IPS-18a (cell line): ENCODE measurements around the gene DBNDD1.
"Not testable (repeated sequence)": the region's sequence is repeated elsewhere in the genome, so short reads cannot be mapped to it uniquely, and the experiment has no call there.

ENCODE experiments used
- H3K27ac ChIP-seq: one replicate; pipeline ENCODE4 v1.5.1; 2013; ENCODE audit warnings: low read length
- H3K27me3 ChIP-seq: one replicate; pipeline ENCODE4 v1.6.1; 2013; ENCODE audit warnings: mild to moderate bottlenecking, low read length; ENCODE audit not compliant: control insufficient read depth, insufficient read depth
- H3K36me3 ChIP-seq: one replicate; pipeline ENCODE4 v1.6.1; 2013; ENCODE audit warnings: low read depth, low read length; ENCODE audit not compliant: control insufficient read depth
- H3K4me1 ChIP-seq: one replicate; pipeline ENCODE4 v1.6.1; 2013; ENCODE audit warnings: low read depth, low read length; ENCODE audit not compliant: control insufficient read depth
- H3K4me3 ChIP-seq: one replicate; pipeline ENCODE4 v1.5.1; 2013; ENCODE audit warnings: low read length
- H3K9ac ChIP-seq: one replicate; pipeline ENCODE4 v1.6.1; 2013; ENCODE audit warnings: mild to moderate bottlenecking, low read length, moderate library complexity
- H3K9me3 ChIP-seq: one replicate; pipeline ENCODE4 v1.6.1; 2013; ENCODE audit warnings: low read depth, low read length; ENCODE audit not compliant: control insufficient read depth

Gene DBNDD1

GRCh38 chr16:90018652-90019542 lies at the start of gene DBNDD1:
DBNDD1 (minus strand) TSS chr16:90019456; CDS start chr16:90019341, 115 bp downstream.
- Histone ChIP-seq H3K9me3 (no peaks in the 10 kb centered on the region), H3K4me1 (peaks cover 14% of the 10 kb centered on the region), H3K9ac (peak within 1 kb of the TSS; percentile 62), H3K27ac (peak within 1 kb of the TSS; percentile 32), H3K36me3 (peaks cover 11% of the 10 kb centered on the region), H3K4me3 (peak within 1 kb of the TSS; percentile 63), H3K27me3 (peaks cover 15% of the 10 kb centered on the region)

- H3K9ac ChIP-seq = no peak overlapping the region
- no peak overlapping the region for H3K4me3 ChIP-seq
- no peaks in the 10 kb centered on the region for H3K36me3 ChIP-seq
- H3K9me3 ChIP-seq = no peaks in the 10 kb centered on the region
- no peak overlapping the region for H3K27ac ChIP-seq
- H3K4me1 ChIP-seq = no peaks in the 10 kb centered on the region
- H3K27me3 ChIP-seq = peaks cover 8% of the 10 kb centered on the region
These were observed 42.2 kb upstream of the DBNDD1 start for GRCh38 chr16:90061437-90061836.

- H3K36me3 ChIP-seq = no peaks in the 10 kb centered on the region
- no peak overlapping the region for H3K27ac ChIP-seq
- H3K4me1 ChIP-seq = no peaks in the 10 kb centered on the region
- no peak overlapping the region for H3K4me3 ChIP-seq
- no peak overlapping the region for H3K9ac ChIP-seq
- H3K27me3 ChIP-seq = no peaks in the 10 kb centered on the region
- peaks cover 11% of the 10 kb centered on the region for H3K9me3 ChIP-seq
These were observed 38.5 kb upstream of the DBNDD1 start for GRCh38 chr16:90057738-90058173.

GRCh38 chr16:90056521-90056920 lies 37.3 kb upstream of the DBNDD1 start:
- not testable (repeated sequence) for H3K27me3 ChIP-seq, H3K4me3 ChIP-seq, H3K4me1 ChIP-seq, H3K27ac ChIP-seq, H3K36me3 ChIP-seq, H3K9ac ChIP-seq
- peaks cover 11% of the 10 kb centered on the region for H3K9me3 ChIP-seq

- Histone ChIP-seq H3K9me3 (peaks cover 11% of the 10 kb centered on the region), H3K9ac (no peak overlapping the region), H3K4me1 (no peaks in the 10 kb centered on the region), H3K4me3 (no peak overlapping the region), H3K27ac (no peak overlapping the region), H3K27me3 (no peaks in the 10 kb centered on the region), H3K36me3 (no peaks in the 10 kb centered on the region)
These were observed 36.1 kb upstream of the DBNDD1 start for GRCh38 chr16:90055371-90055770.

- Histone ChIP-seq H3K27ac (no peak overlapping the region), H3K27me3 (no peaks in the 10 kb centered on the region), H3K9ac (no peak overlapping the region), H3K4me3 (no peak overlapping the region), H3K4me1 (no peaks in the 10 kb centered on the region), H3K9me3 (peaks cover 11% of the 10 kb centered on the region), H3K36me3 (no peaks in the 10 kb centered on the region)
These were observed 35.3 kb upstream of the DBNDD1 start for GRCh38 chr16:90054554-90054953.

- Histone ChIP-seq H3K27ac (no peak overlapping the region), H3K36me3 (no peaks in the 10 kb centered on the region), H3K4me3 (no peak overlapping the region), H3K4me1 (no peaks in the 10 kb centered on the region), H3K27me3 (no peaks in the 10 kb centered on the region), H3K9ac (no peak overlapping the region), H3K9me3 (peaks cover 11% of the 10 kb centered on the region)
These were observed 34.7 kb upstream of the DBNDD1 start for GRCh38 chr16:90053902-90054500.

GRCh38 chr16:90050969-90051368 lies 31.7 kb upstream of the DBNDD1 start:
- peaks cover 8% of the 10 kb centered on the region for H3K9me3 ChIP-seq
- H3K4me1 ChIP-seq = no peaks in the 10 kb centered on the region
- no peak overlapping the region for H3K27ac ChIP-seq
- no peaks in the 10 kb centered on the region for H3K36me3 ChIP-seq
- H3K9ac ChIP-seq = no peak overlapping the region
- H3K27me3 ChIP-seq = no peaks in the 10 kb centered on the region
- H3K4me3 ChIP-seq = no peak overlapping the region

GRCh38 chr16:90048737-90049330 lies 29.6 kb upstream of the DBNDD1 start:
- no peaks in the 10 kb centered on the region for H3K4me1 ChIP-seq
- H3K9me3 ChIP-seq = no peaks in the 10 kb centered on the region
- H3K36me3 ChIP-seq = no peaks in the 10 kb centered on the region
- no peak overlapping the region for H3K4me3 ChIP-seq
- no peak overlapping the region for H3K9ac ChIP-seq
- no peak overlapping the region for H3K27ac ChIP-seq
- H3K27me3 ChIP-seq = no peaks in the 10 kb centered on the region

GRCh38 chr16:90048347-90048722 lies 29.1 kb upstream of the DBNDD1 start:
- H3K27ac ChIP-seq = no peak overlapping the region
- H3K9me3 ChIP-seq = no peaks in the 10 kb centered on the region
- H3K36me3 ChIP-seq = no peaks in the 10 kb centered on the region
- H3K4me3 ChIP-seq = no peak overlapping the region
- no peaks in the 10 kb centered on the region for H3K27me3 ChIP-seq
- H3K9ac ChIP-seq = no peak overlapping the region
- H3K4me1 ChIP-seq = no peaks in the 10 kb centered on the region

- no peaks in the 10 kb centered on the region for H3K27me3 ChIP-seq
- peak overlapping the region; percentile 52 for H3K4me3 ChIP-seq
- H3K4me1 ChIP-seq = no peaks in the 10 kb centered on the region
- H3K27ac ChIP-seq = no peak overlapping the region
- H3K36me3 ChIP-seq = no peaks in the 10 kb centered on the region
- H3K9me3 ChIP-seq = no peaks in the 10 kb centered on the region
- no peak overlapping the region for H3K9ac ChIP-seq
These were observed 28.6 kb upstream of the DBNDD1 start for GRCh38 chr16:90047714-90048346.
